ENCODE results near the gene SUB1.
"Not testable (repeated sequence)": the region's sequence is repeated elsewhere in the genome, so short reads cannot be mapped to it uniquely, and the experiment has no call there.

The SUB1 gene

DNA sequence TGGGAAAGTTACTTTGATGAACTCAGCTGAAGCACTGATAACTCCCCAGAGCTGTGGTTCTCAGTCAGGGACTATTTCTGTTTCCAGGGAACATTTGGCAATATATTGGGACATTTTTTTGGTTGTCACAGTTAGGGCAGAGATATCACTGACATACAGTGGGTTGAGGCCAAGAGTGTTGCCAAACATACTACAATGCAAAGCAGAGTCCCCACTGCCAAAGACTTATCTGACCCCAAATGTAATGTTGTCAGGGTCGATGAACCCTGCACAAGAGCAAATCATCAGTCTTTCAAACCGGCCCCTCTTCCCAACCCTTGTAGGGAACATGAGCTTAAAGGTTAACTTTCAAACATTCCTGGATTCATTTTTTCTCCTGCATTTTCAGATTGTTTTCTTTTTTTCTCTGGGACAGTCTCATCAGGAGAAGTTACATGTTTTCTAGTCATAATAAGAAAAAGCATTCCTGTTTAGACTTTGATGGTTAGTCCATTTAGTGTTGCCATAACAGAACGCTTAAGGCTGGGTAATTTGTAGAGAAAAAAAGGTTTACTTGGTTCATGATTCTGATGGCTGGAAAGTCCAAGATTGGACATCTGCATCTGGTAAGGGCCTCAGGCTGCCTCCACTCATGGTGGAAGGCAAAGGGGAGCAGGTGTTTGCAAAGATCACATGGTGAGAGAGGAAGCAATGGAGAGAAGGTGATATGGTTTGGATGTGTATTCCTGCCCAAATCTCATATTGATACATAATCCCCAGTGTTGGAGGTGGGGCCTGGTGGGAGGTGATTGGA lies 18.8 kb upstream of the SUB1 start:
- FAIRE-seq = no peak

DNA sequence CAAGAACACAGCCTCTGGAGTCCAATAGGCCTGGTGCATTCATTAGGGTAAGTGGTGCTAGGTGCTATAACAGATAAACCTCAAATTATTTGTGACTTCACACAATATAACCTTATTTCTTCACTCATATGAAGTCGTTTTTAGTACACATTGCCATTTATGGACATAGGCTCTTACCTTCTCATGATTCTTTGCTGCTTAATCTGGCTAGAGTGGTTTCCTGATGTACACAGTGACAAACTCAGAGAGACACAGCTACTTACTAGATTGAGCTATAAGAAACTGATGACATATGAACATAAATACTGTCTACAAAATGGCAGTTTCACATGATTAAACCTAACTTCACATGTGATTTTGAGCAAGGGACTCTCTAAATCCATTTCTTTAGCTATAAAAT lies 14.2 kb upstream of the SUB1 start:
- FAIRE-seq = no peak

DNA sequence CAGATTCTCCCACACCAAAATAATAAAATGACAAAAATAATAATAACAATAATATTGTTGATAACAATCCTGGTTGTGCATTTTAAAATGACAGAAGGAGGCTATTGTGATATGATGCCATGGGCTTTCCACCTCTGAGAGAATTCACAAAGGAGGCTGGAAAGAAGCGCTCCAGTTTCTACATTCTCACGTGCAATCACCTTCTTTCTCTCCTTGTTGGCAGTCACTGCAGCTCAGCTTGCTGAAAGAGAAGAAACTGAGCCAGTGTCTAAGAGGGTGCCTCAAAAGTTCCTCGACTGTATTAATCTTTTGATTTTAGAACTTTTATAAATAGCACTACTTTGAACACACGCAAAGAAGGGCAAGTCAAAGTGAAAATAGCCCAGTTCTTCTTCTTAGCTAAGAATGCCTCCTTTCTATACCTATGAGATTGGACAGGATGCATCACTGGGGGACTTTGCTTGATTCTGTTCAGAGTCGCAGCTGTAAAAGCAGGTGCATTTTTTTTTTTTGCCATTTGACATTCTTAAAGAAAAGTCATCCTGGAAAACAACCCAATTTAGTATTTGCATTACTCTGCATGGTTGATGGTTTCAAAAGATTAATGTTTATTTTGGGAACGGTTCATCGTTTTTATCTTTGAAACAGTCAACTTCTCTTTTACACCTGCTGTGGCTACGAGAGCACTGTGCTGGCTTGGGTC lies 12.4 kb upstream of the SUB1 start:
- no peak for FAIRE-seq

DNA sequence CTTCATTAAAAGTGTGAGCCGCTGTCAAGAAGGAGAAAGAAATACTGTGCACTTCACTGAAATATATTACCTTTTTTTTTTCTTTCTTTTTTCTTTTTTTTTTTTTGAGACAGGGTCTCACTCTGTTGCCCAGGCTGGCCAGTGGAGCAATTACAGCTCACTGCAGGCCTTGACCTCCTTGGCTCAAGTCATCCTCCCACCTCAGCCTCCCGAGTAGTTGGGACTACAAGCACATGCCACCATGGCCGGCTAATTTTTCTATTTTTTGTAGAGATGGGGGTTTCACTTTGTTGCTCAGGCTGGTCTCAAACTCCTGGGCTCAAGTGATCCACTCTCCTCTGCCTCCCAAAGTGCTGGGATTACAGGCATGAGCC lies 11.9 kb upstream of the SUB1 start:
- not testable (repeated sequence) for FAIRE-seq

DNA sequence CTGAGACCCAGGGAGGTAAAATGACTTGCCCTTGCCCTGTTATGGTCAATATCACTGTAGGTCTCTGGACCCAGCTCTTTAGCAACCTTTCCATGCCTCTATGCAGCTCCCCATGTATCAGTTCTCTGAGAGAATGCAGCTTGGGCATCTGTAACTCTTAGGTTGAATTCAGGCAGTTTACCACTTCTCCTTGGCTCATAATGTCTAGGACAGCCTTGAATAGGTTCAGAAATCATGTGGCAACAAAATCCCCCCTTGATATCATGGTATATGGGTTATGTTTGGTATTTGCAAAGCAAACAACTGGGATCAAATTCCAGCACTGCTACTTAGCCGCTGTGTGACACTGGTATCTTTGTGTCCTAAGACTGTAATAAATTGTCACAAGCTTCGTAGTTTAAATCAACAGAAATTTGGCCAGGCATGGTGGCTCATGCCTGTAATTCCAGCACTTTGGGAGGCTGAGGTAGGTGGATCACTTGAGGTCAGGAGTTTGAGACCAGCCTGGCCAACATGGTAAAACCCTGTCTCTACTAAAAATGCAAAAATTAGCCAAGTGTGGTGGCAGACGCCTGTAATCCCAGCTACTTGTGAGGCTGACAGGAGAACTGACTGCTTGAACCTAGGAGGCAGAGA lies 10.7 kb upstream of the SUB1 start:
- no peak for FAIRE-seq

DNA sequence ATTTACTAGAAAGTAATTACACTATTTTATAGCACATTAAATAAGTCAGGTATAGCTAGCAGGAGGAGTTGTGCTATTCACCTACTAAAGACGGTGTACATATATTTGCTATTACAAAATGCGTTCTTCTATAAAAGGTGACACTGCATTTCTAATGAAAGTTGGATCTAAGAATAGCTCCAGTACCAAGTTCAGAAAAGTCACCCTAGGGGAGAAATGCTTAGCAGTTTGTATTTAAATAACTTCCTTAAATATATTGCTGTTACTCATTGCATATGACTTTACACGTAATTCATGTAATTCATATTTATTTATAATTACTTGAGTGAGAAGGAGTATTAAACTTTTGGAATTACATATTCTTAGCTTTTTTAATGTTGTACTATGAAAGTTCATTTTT lies 7.0 kb upstream of the SUB1 start:
- FAIRE-seq = no peak

DNA sequence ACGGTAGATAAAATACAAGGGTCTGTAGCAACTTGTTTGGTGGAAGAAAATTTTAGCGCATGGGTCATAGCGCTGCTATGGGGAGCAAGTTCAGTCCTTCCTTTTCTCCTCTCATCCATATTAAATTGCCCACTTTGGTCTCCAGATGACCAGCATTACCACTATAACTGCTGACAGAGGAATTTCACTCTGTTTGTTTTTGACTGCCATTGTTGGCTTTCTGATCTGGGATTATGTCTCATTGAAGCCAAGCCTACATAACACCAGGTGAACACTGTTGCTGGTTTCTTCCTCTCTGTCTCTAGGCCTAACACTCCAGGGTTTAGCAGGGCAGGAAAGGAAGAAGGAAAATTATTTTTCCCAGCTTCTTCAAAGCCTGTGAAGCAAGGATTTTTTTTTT lies 6.6 kb upstream of the SUB1 start:
- FAIRE-seq = no peak

DNA sequence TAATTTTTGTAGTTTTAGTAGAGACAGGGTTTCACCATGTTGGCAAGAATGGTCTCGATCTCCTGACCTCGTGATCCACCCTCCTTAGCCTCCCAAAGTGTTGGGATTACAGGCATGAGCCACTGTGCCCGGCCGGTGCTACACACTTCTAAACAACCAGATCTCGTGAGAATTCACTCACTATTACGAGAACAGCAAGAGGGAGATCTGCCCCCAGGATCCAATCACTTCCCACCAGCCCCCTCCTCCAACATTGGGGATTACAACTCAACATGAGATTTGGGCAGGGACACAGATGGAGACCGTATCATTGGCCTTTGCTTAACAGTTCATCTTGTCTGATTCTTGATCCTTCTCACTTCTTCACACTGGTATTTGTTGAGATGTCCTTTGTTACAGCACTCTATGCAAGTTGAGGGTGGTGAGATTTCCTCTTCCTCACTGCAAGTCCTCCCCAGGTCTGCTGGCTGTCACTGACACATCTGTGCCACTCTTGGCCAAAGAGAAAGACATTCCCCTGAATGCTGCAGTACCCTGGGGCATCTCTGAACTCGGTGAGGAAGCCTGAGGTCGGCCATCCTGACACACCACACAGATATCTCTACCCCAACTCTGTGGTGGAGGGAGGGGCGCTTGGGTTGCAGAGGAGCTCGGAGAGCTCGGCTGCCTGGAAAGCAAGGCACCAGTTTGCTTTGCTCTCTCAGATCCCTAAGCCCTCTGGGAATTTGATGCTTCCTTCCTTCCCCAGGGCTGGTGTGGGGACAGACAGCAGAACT lies 4.2 kb upstream of the SUB1 start:
- FAIRE-seq = no peak

DNA sequence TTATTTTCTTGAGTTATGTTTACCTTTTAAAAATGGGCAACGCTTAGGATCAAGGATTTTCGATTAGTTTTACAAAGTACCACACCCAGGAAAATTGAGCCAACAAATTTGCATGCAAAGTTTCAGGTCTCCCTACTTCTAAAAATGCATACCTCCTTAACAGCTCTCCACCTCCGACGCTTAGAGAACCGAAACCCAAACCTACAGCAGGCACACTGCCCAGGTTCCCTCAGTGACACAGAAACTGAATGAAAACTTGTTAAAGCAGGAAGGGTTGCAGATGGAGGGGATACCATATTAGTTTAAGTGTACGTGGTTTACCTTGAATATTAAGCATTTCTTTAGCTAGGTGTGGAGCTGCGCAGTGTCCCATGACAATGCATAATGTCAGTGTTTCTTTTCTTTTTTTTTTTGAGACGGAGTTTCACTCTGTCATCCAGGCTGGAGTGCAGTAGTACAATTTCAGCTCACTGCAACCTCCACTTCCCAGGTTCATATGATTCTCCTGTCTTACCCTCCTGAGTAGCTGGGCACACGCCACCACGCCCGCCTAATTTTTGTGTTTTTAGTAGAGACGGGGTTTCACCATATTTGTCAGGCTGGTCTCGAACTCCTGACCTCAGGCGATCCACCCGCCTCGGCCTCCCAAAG lies 1.6 kb upstream of the SUB1 start:
- FAIRE-seq = no peak

DNA sequence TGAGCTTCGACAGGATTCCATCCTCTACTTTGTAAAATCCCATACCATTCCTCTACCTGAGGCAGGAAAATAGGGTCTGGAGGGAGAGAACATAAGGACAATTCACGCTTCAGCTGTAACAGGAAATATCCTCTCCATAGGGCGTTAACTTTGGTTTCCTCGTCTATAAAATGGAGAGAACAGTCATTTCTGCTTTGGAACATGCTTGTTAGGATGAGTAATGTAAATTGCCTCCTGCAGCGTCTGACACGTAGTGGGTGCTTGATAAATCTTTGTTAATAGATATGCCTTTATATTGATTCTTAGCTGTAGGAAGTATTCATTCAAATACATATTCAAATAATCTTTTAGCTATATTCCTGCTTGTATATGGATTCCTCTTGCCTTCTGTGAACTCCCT lies 711 bp upstream of the SUB1 start:
- FAIRE-seq = no peak

DNA sequence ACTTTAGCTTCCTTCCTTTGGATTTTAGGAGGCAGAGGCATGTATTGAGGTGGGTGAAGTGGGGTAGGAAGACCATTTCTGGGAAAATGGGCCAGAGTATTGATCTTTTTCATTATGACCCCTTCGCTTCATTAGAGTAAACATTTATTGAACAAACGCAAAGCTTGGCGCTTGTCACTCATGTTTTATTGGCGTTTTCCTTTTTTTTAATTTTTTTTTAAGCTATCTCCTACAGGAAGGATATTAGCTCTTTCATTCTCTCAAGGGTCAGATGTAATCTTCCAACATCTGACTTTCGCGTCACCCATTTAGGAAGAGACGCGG lies 273 bp upstream of the SUB1 start:
- no peak for FAIRE-seq

DNA sequence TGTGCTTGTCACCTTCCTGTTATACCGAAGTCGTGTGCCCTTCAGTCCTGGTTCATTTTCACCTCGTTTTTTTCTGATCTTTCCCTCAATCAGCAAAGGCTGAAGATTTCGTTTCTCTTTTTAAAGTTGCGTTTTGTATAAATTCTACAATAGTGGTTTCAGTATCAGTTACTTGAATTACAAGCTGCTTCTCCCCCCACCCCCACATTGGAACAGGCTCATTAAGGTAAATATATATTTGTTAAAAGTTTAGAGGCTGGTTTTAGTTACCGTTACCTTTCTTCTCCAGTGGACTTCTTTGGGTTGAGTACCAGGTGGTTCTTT lies 881 bp downstream of the SUB1 start:
- FAIRE-seq = no peak

DNA sequence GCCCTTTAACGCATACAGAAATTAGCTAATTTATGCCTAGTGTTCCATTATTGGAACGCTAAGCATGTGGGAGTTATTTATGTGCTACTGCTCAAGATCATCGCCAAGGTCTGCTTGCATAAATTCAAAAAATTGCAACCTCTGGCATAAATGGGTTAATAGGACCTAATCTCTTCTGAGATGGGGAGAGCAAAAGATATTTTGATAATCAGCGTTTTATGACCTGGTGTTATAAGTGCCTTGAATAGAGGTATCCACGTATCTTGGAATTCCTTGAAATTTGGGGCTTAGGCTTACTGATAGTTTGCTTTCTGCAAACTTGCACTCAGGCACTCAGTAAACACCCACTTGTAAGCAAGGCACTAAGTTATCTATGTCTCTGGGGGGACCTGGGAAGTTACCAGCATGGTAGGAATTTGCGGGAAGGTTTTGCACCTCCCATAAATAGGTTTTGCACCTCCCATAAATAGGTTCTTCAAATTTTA lies 1.8 kb downstream of the SUB1 start:
- FAIRE-seq = no peak

DNA sequence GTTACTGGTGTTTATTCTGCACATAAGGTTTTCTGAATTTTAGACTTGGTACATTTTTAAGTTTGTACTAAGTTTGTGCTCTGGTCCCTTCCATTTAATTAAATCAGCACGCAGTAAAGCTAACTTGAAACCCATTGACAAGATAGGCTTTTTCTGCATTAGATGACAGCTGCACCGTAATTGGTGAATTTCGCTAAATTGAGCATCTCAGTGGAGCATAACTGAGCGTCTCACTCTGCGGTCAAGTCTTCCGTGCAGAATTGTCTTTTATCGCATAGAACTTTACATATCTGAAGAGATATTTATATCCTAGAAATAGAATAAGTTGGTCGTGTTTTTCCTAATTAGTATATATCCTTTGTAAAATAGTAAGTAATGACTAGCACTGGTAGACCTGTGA lies 4.1 kb downstream of the SUB1 start:
- FAIRE-seq = no peak

DNA sequence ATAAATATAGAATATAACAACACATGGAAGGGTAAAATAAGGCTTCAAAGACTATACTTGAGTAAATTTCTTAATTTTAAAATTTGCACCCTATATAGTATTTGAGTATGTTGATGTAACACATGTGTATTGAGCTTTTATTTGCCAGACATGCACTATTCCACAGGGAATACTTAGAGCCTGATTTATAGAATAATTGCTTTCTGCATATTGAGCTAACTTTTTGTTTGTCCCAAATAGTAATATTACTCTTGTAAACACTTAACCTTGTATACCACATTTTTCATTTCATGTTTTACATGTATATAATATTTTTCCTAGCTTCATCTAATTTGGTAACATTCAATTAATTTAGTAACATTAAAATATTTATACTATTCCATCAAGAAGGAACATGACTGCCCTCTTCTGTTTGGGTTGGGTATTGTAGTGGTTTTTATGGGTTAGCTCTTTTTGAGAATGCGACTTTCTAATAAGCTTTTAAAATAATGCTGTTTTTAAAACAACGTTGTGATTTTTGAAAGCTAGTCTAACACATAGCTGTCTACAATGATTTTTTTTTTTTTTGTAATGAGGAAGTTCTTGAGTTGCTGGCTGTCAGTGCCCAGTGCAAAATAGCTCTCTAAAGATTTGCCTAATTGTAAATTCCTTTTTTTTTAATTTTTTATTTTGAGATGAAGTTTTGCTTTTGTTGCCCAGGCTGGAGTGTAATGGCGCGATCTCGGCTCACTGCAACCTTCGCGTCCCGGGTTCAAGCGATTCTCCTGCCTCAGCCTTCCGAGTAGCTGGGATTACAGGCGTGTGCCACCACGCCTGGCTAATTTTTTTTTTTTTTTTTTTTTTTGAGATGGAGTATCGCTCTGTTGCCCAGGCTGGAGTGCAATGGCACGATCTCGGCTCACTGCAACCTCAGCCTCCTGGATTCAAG lies 4.8 kb downstream of the SUB1 start:
- peak; percentile 64 for FAIRE-seq

DNA sequence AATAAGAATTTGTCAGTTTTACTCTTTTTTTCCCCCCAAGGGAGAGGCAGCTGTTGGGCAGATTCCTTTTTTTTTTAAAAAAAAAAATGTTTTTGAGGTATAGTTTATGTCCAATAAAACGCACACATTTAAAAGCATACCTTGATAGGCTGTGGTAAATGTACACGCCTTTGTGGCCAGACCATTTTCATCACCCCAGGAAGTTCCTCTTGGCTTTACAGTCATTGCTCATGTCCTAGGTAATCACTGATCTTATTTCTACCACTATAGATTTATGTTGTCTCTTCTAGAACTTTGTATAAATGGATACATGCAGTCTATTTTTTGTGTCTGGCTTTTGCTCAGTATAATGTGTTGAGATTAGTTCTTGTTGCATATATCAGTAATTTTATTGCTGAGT lies 9.8 kb downstream of the SUB1 start:
- no peak for FAIRE-seq

DNA sequence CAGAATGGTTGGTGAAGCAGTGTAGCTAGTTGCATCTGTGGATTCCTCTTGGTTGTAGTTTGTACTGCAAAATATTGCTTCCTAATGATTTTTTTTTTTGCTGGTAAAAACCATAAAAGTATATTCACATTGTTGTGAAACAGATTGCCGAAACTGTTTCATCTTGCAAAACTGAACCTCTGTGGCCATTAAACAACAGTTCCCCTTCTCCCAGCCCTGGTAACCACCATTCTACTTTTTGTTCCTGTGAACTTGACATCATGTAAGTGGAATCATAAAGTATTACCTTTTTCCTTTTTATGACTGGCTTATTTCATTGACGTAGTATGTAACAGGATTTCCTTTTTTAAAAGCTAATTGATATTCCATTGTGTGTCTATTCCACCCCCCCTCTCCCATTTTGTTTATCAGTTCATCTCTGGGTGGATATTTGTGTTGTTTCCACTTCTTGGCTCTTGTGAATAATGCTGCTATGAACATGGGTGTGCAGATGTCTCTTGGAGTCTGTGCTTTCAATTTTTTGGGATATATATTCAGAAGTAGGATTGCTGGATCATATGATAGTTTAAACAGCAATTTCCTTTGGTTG lies 11.8 kb downstream of the SUB1 start:
- no peak for FAIRE-seq

DNA sequence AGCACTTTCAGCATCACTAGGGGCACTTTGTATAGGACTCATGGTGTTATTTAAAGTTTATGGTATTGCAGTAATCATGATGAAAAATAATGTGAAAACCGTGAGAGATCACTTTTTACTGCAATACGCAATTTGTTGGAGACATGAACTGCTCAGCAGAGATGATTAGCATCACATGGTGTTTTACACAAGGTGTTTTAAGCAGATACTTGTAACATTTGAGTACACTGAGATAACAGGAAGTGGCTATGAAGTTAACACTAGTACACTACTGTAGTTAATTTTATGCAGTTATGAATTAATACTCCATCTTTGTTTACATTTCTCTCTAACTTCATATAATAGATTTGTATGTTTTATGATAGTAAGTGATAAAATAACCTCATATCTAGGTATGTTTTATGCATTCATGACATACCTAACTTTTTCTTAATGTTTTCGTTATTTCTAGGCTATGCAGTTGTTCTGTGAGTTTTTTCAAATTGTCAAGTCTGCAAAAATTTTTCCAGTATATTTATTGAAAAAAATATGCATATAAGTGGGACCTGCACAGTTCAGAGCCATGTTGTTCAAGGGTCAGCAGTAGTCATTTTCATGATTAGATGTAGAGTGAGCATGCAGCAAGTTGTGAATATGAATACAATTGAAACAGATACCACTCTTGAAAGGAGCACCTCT lies 13.0 kb downstream of the SUB1 start:
- no peak for FAIRE-seq

DNA sequence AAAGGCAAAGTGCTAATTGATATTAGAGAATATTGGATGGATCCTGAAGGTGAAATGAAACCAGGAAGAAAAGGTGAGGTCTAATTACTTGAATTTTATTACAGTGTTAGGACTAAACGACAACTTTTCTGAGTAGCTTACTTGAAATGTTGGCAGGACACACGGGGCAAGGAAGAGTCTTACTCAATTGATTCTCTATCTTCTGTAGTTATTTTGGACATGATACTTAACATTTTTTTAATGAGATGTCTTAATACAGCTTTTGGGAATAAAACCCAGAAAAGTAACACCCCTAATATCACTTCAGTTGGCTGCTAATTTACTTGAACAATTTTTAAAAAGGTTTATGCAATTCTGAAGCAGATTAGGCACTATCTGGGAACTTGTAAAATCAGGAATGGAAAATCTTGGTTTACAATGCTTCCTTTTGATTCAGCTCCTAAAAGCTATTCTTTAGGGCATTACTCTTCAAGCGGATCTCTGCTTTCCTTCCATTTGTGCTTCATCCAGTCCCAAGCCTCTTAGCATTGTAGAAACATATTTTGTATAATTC lies 13.7 kb downstream of the SUB1 start:
- FAIRE-seq = no peak

DNA sequence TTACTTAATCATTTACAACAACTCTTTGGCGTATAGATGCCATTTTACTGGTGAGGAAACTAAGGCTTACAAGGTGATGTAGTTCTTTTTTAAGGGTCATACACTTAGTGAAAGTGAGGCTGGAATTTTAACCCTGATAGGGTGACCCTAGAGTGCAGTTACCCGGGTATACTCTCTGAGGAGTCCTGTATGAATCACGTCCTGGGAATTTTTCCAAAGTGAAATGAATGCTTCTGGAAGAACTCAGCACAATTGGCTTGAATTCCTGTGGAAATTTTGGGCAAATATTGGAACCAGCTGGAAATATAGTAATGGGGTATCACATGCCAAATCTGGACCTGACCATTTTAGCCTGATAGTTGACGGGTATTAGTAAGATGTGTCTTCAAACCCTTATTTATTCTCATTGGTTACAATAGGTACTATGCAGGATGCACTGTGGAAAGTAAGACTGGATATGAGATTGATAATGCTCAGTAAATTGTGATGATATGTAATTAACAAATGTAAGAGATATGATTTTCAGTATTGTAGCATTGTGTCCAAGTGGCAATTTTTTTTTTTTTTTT lies 14.8 kb downstream of the SUB1 start:
- FAIRE-seq = no peak
